MM.1S (cell line): ENCODE measurements around the gene SEMA4D.

Experiments
- DNase-seq: peaks from one replicate; pipeline ENCODE4 v3.0.0-alpha.2; 2015
- H2AFZ ChIP-seq: fragments of 300-600 bp; sonication (generic); 2 replicates; pipeline ENCODE4 v1.6.0; 2016; ENCODE audit warnings: antibody characterized with exemption, low read length
- H3F3A ChIP-seq: fragments of 300-600 bp; sonication (generic); 2 replicates; pipeline ENCODE4 v1.6.1; 2016; ENCODE audit warnings: mild to moderate bottlenecking, antibody characterized with exemption, low read length, moderate library complexity, mixed read lengths; ENCODE audit not compliant: insufficient read depth
- H3K27ac ChIP-seq: fragments of 300-600 bp; sonication (generic); 2 replicates; pipeline ENCODE4 v1.5.1; 2016; ENCODE audit warnings: mild to moderate bottlenecking, low read length
- H3K27me3 ChIP-seq: fragments of 300-600 bp; sonication (generic); replicated peaks from 2 replicates; pipeline ENCODE4 v1.6.0; 2016; ENCODE audit warnings: low read length; ENCODE audit not compliant: insufficient read depth
- H3K36me3 ChIP-seq: fragments of 300-600 bp; sonication (generic); replicated peaks from 2 replicates; pipeline ENCODE4 v1.6.1; 2016; ENCODE audit warnings: mild to moderate bottlenecking, low read length, mixed read lengths; ENCODE audit not compliant: insufficient read depth
- H3K4me1 ChIP-seq: fragments of 300-600 bp; sonication (generic); 2 replicates; pipeline ENCODE4 v1.6.1; 2016; ENCODE audit warnings: low read length, mixed read lengths
- H3K4me2 ChIP-seq: fragments of 300-600 bp; sonication (generic); 2 replicates; pipeline ENCODE4 v1.6.0; 2016; ENCODE audit warnings: low read depth, low read length
- H3K4me3 ChIP-seq: fragments of 300-600 bp; sonication (generic); 2 replicates; pipeline ENCODE4 v1.5.1; 2016; ENCODE audit warnings: low read length, mixed read lengths
- H3K79me2 ChIP-seq: fragments of 300-600 bp; sonication (generic); 2 replicates; pipeline ENCODE4 v1.6.1; 2016; ENCODE audit warnings: mixed run types, low read length, mixed read lengths
- H3K9ac ChIP-seq: fragments of 300-600 bp; sonication (generic); 2 replicates; pipeline ENCODE4 v1.6.1; 2016; ENCODE audit warnings: low read length, mixed read lengths
- H3K9me2 ChIP-seq: fragments of 300-600 bp; sonication (generic); replicated peaks from 2 replicates; pipeline ENCODE4 v1.6.1; 2016; ENCODE audit warnings: mild to moderate bottlenecking, low read length, mixed read lengths; ENCODE audit not compliant: insufficient read depth
- H3K9me3 ChIP-seq: fragments of 300-600 bp; sonication (generic); replicated peaks from 2 replicates; pipeline ENCODE4 v1.6.1; 2016; ENCODE audit warnings: mild to moderate bottlenecking, low read length, mixed read lengths; ENCODE audit not compliant: insufficient read depth
- H4K20me1 ChIP-seq: fragments of 300-600 bp; sonication (generic); 2 replicates; pipeline ENCODE4 v1.6.1; 2016; ENCODE audit warnings: mild to moderate bottlenecking, low read length, moderate library complexity, mixed read lengths; ENCODE audit not compliant: insufficient read depth
- CTCF ChIP-seq: fragments of 300-600 bp; sonication (generic); IDR thresholded peaks from 2 replicates; pipeline ENCODE4 v1.5.1; 2016; ENCODE audit warnings: antibody characterized with exemption, low read length, mixed read lengths
- EZH2 ChIP-seq: fragments of 300-600 bp; sonication (generic); optimal IDR thresholded peaks from 2 replicates; pipeline ENCODE3; 2017; ENCODE audit warnings: low read depth, mild to moderate bottlenecking, antibody characterized with exemption, low read length, mixed read lengths
- EZH2phosphoT487 ChIP-seq: fragments of 300-600 bp; sonication (generic); IDR thresholded peaks from 2 replicates; pipeline ENCODE4 v1.6.1; 2018; ENCODE audit warnings: antibody characterized with exemption, low read length

SEMA4D gene

GRCh38 chr9:89514337-89514736 lies 16.4 kb upstream of the SEMA4D start:
- no peaks in the 10 kb centered on the region for H3K79me2 ChIP-seq
- no peak for TF ChIP-seq CTCF
- no peak for TF ChIP-seq EZH2phosphoT487
- no peak for TF ChIP-seq EZH2
- H3K4me2 ChIP-seq, result no peak overlapping the region
- H3K9ac ChIP-seq, result no peak overlapping the region
- no peaks in the 10 kb centered on the region for H3F3A ChIP-seq
- H3K36me3 ChIP-seq, result no peaks in the 10 kb centered on the region
- H3K9me3 ChIP-seq, result no peaks in the 10 kb centered on the region
- H3K9me2 ChIP-seq, result no peaks in the 10 kb centered on the region
- H4K20me1 ChIP-seq, result no peaks in the 10 kb centered on the region
- DNase-seq, result no peak
- H3K27me3 ChIP-seq, result no peaks in the 10 kb centered on the region
- H3K27ac ChIP-seq, result no peak overlapping the region
- no peak overlapping the region for H2AFZ ChIP-seq
- H3K4me3 ChIP-seq, result no peak overlapping the region
- H3K4me1 ChIP-seq, result peaks cover 15% of the 10 kb centered on the region

GRCh38 chr9:89513837-89514236 lies 15.9 kb upstream of the SEMA4D start:
- peaks cover 13% of the 10 kb centered on the region for H3K4me1 ChIP-seq
- no peaks in the 10 kb centered on the region for H3K9me3 ChIP-seq
- H3K9ac ChIP-seq, result no peak overlapping the region
- H3K27ac ChIP-seq, result no peak overlapping the region
- H3K27me3 ChIP-seq, result no peaks in the 10 kb centered on the region
- TF ChIP-seq CTCF (no peak), EZH2 (no peak), EZH2phosphoT487 (no peak)
- no peak overlapping the region for H3K4me3 ChIP-seq
- no peak overlapping the region for H3K4me2 ChIP-seq
- H3K9me2 ChIP-seq, result no peaks in the 10 kb centered on the region
- DNase-seq, result no peak
- no peaks in the 10 kb centered on the region for H4K20me1 ChIP-seq
- H3K79me2 ChIP-seq, result no peaks in the 10 kb centered on the region
- H2AFZ ChIP-seq, result no peak overlapping the region
- no peaks in the 10 kb centered on the region for H3F3A ChIP-seq
- H3K36me3 ChIP-seq, result no peaks in the 10 kb centered on the region

GRCh38 chr9:89512382-89512781 lies 14.5 kb upstream of the SEMA4D start:
- Histone ChIP-seq H4K20me1 (no peaks in the 10 kb centered on the region), H3K27ac (no peak overlapping the region), H3K36me3 (no peaks in the 10 kb centered on the region), H3K9ac (no peak overlapping the region), H3K27me3 (no peaks in the 10 kb centered on the region), H3K4me3 (no peak overlapping the region), H3K4me2 (no peak overlapping the region), H3K9me2 (no peaks in the 10 kb centered on the region), H3K79me2 (no peaks in the 10 kb centered on the region), H2AFZ (no peak overlapping the region), H3K9me3 (no peaks in the 10 kb centered on the region), H3K4me1 (peaks cover 24% of the 10 kb centered on the region), H3F3A (no peaks in the 10 kb centered on the region)
- no peak for DNase-seq
- TF ChIP-seq CTCF, result no peak
- TF ChIP-seq EZH2phosphoT487, result no peak
- TF ChIP-seq EZH2, result no peak
